ENCODE results near the gene UNC13D.
"Not testable (repeated sequence)": the region's sequence is repeated elsewhere in the genome, so short reads cannot be mapped to it uniquely, and the experiment has no call there.

The UNC13D gene

DNA sequence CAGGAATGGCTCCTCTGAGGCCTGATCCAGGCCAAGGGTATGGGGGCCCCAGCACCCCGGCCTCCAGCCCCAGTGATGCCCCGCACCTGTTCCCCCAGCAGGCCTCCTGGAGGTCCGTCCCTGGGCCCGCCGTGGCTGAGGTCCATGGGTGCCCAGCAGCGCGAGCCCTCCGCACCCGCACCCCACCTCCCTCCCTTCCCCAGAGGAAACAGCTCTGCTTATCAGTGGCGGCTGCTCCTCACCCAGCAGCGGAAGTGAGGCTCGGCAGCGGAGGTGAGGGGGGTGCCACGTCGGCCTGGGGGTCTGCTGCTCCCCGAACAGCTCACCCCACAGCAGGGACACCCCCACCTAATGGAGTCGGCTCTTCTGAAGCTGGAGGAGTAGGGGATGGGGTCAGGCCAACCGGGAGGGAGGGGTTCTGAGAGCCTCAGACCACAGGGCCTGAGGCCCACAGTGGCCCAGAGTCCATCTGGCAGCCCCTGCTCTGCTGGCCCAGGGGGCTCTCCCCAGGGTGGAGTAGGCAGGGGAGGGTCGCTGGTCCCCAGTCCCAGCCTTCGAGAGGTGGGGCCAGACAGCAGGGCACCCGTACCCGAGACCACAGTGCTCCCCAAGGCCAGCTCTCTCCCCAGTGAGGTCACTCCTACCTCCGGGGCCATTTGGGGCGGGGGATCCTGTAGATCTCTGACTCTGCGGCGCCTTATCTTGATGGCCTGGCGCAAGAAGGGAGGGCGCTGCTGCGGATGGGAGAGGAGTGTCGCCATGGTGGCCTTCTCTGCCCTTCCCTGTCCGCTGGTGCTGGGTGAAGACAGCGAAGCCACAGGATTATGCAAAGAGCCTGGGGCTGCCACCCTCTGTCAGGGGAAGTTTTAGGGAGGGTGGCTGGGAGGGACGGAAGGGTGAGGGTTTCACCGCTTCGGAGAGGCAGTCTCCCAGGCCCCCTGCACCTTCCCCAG is at the start of gene UNC13D:
TSS of gene UNC13D (minus strand) at position 828 of the 953 bp plus-strand sequence. CDS start at position 761, 67 bp downstream.
- DNase-seq, result no peak

- no peak for DNase-seq
Observed at GRCh38 chr17:75893305-75894048, 49.3 kb upstream of the UNC13D start.

DNA sequence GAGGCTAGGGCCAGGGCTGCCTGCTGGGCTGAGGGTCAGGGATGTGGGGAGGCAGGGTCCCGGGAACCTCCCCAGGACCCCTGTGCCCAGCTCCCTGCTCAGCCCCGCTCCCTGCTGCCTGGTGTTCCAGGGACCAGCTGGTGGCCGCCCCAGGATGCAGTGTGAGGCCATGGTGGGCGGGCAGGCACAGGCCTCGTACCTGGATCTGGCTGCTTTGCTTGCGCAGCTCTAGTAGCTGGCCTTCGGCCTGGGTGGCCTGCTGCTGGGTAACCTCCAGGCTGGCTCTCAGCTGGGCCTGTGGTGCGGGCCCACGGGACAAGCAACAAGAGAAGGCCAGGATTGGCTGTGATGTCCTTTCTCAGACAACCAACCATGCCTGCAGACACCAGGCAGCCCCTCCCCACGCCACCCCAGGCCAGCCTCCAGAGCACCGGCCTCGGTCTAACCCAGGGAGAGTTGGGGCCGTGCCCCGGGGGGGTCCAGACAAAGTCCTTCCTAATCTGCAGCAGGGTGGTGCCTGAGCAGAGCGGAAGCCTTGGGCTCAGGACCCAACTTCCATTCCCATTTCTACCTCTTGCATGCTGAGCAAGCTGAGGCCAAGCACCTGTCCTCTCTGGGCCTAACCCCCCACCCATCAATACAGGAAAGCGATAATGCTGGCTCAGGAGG is 48.5 kb upstream of the UNC13D start:
- no peak for DNase-seq

DNA sequence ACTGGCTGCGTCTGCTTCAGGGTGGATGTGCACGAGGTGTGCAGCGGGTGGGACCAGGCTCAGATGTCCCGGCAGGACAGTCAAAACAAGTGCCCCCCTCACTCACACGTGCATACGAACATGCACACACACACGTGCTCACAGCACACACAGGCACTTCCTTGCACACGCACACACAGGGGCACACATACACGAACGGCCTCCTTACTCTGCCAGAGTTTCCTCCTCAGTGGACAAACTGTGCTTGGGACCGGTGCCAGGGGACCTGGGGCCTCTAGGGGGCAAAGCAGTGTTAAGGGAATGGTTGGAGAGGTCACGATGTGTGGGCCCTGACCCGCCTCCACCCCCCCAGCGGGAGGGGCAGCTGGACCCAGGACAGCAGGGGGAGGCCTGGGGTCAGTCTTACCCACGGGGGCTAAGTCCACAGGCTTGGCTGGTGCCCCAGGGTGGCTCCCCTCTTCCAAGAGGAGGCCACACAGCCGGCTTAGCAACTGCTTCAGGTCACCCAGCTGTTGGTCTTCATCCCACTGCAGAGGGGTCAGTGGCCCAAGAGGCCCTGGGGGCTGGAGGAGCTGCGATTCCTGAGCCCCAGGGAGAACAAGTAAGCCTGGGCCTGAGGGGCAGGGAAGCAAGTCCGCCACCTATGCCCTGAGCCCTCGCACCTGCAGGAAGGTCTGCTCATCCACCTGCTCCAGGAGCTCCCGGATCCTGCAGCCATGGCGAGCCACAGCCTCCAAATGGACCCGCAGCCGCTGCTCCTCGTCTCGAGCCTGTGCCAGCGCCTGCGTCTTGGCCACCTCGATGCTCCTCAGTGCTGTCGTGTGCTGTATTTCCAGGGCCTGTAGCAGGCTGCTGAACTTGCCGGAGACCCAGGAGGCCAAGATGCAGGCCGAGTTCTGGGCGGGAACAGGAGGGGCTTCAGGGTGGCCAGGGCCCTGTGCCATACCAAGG is 47.7 kb upstream of the UNC13D start:
- DNase-seq, result no peak

DNA sequence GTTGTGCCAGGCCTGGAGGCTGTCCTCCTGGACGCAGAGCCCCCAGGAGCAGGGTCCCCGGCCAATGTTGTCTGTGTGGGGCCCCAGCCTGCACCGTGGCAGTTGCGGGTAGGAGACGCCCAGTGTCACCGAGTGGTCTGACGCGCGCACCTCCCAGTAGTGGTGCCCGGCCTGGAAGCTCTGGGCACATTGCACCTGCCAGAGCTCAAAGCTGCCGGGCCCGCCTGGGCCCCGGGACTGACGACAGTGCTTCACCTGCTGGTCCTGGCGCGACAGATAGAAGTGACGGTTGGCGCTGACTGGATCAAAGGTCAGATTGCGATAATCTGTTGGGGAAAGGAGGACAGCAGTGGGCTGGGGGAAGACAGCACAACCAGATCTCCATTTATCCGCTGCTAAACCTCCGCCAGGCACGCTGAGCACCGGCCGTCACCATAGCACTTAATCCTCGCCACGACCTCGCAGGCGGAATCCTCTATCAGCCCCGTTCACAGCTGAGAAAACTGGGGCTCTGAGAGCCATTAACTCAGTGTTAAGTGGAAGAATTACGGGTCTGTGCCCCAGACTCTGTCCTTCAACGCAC is 46.9 kb upstream of the UNC13D start:
- no peak for DNase-seq

GRCh38 chr17:75889454-75889853 is 45.2 kb upstream of the UNC13D start:
- no peak for DNase-seq

DNA sequence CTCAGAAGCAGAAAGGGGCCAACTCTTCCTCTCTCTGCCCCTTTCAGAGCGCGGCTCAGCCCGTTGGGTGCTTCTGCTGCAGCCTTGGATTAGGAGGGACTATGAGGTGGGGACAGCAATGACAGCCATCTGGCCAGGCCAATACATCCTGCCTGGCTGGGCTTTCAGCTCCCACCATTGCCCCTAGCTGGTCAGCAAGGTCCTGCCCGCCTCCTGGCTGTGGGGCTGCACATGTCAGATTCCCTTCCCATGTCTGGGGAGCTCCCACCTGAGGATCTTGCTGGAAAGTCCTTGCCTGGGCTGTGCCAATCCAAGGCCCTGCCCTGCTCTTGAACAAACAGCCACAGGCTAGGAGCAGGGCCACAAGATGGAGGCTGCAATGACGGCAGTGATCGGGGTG is 44.3 kb upstream of the UNC13D start:
- DNase-seq, result no peak

- not testable (repeated sequence) for DNase-seq
Observed at GRCh38 chr17:75885860-75886259, 41.7 kb upstream of the UNC13D start.

DNA sequence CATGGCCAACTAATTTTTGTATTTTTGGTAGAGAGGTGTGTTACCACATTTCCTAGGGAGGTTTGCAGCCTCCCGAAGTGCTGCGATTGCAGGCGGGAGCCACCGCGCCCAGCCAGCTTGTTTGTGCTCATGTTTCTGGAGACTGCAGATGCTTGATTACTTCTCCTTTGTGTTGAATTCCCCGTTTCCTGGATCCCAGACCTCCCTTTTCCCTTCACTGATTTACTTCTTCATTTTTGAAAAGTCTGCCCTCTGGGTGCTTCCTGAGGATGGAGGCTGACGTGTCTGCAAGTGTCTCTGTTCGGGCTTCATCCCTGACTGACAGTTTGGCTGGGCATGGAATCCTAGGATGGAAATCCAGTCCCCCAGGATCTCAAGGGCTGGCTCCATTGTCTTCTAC is 41.2 kb upstream of the UNC13D start:
- DNase-seq, result no peak

- DNase-seq, result no peak
Observed at GRCh38 chr17:75881678-75882454, 37.7 kb upstream of the UNC13D start.

DNA sequence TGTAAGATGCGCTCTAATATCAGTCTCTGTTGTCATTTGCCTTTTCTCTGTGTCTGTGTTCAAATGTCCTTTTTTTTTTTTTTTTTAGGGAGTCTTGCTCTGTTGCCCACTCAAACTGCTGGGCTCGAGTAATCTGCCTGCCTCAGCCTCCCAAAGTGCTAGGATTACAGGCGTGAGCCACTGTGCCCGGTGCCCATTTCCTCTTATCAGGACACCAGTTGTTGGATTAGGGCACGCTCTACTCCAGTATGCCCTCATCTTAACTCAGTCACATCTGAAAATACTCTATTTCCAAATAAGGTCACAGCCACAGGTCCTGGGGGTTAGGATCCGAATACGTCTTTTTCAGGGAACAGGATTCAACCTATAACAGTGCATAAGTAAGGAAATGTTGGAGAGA is 36.1 kb upstream of the UNC13D start:
- DNase-seq, result no peak

GRCh38 chr17:75878174-75878998 is 34.2 kb upstream of the UNC13D start, which contains the start of gene TRIM47:
Gene TRIM47 (minus strand): TSS chr17:75878581. CDS start chr17:75878548, 33 bp downstream.
- no peak for DNase-seq

DNA sequence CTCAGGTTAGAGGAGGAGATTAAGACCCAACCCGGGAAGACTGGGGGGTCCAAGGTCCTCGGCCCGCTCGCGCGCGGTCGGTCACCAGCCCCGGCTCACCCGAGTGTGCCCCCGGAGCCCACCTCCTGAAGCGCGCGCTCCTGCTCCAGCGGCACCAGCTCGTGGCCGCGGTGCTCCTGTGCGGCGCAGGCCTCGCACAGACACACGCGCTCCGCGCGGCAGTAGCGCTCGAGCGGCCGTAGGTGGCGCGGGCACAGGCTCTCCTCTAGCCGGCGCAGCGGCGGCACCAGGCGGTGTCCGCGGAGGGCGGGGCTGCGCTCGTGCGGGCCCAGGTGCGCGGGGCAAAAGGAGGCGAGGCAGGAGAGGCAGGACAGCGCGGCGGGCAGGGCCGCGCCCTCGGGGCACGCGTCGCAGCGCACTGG is 33.6 kb upstream of the UNC13D start:
- DNase-seq, result peak; percentile 51

DNA sequence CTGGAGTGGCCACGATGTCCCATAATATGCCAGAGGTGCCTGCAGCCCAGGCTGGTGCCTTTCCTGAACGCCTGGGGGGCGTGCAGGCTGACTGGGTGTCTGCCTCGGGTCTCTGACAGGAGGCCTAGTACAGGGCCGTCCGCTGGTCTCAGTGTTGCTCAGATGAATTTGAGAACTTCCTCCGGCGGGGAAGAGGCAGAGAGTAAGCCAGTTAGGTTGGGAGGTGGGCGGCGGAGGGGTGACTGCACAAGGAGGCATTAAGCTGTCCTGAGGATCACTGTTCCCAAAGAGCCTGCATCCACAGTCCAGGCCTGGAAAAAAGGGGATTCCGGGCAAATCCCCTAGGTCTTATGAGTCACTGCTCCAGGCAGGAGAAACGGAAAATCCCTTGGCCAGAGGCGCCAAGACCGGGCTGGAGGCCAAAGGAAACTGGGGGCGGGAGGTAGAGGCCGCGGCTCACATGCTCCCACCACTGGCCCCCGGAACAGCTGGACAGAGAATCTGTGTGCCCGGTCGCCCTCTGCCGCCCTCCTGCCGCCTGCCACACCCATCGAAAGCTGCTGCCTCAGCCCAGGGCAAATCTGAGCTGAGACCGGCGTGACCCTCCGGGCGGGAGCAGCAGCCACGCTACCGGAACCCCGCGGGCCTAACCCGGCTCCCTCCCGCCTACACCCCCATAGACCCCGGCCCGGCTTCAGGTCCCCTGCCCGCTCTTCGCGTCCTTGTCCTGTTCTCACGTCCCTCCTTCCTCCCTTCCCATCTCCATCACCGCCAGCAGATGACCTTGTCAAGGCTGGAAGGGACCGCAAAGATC is 32.9 kb upstream of the UNC13D start:
- no peak for DNase-seq

GRCh38 chr17:75876190-75876937 is 32.2 kb upstream of the UNC13D start:
- no peak for DNase-seq

GRCh38 chr17:75875940-75876189 is 31.7 kb upstream of the UNC13D start:
- no peak for DNase-seq

DNA sequence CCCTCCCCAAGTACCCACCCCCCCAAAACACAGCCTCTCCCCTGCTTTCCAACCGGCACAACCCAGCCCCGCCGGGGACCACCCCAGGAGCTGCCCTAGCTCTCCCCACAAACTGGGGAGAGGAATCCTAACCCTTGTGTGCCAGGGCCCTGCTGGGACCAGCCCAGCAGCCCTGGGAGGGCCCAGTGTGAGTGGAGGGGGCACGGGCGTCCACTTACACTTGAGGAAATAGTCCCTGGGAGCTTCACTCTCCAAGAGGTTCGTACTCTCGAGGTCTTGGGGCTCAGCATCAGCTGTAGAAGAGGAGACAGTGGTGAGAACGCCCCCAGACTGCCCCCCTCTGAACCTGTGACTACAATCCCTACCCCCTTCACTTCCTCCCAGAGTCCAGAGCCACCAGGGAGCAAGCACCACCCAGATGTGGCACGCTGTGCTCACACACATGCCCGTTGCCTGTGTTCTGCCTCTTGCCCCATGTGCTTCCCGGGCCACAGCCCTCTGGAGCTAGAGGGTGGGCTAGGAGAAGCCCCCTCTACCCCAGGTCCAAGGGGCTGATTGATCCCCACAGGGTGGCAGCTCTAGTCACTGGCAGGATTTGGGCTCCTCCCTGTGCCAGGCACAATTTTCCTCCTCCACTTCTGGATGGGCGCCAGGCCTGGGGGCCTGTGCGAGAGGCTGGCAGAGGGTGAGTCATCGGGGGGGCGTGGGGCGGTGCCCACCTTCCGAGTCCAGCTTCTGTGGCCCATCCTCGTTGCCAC is 31.2 kb upstream of the UNC13D start:
- DNase-seq, result no peak

Measured in NCI-H526 treated with DMSO at 0.1 percent for 48 hours (cell line).